Skin of body (tissue), 2 donors: ENCODE results near the gene PIWIL4. TPM values are rescaled to one million over a fixed set of nuclear protein-coding genes. Genes with fewer than 3 reads are reported as not detected.
"Not testable (repeated sequence)": the region's sequence is repeated elsewhere in the genome, so short reads cannot be mapped to it uniquely, and the experiment has no call there.

ENCODE experiments used
- DNase-seq: peaks from one replicate; lab custom pipeline; 2025; lab: John Stamatoyannopoulos, UW
- total RNA-seq: library from RNA; depleted of rRNA; stranded (reverse); fragments of >200 nt; gene quantifications from one replicate; pipeline ENCODE4 v1.2.3, GENCODE V29; 2014

The PIWIL4 gene
- total RNA-seq, 1 donor from 2014 or later = 6.2 TPM

DNA sequence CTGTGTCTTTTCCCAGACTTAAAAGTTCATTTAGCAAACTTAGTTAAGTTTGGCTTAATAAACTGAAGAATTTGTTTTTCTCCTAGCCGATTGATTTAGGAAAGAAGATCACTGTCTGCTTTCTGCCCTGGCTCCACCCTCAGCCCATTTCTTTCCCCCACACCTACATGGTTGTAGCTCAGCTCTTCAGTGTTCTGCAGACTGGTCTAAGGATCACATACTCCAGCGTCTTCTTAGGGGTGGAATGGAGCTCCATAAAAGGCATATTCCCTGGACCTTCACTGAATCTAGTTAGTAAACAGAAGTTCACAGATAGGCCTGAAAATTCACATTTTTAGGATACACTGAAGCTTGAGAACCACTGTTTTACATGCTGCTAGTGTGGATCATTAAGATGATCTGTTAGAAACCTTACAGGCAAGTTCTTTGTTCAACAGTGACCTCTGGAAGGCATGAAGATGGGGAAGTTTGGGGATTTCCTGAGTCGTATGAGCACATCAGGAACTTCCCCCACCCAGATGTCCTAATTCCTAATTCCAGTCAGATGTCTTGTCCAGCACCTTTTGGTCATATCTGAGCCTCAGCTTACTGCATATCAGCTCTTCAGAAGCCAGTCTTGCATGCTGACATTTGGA is 16.8 kb downstream of the PIWIL4 start:
- DNase-seq = no peak

DNA sequence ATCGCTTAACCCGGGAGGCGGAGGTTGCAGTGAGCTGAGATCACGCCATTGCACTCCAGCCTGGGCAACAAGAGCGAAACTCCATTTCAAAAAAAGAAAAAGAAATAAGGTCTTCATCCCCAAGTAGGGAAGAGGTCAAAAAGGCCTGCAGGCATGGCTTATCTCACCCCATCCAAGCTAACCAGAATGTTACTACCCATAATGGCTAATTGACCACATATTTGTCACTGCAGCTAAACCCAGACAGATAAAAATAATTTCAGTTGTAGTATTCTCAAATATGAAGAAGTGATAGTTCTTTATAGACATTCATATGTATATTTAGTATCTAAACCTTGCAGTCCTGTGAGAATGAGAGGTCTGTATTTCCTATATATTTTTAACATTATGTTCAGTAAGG is 17.8 kb downstream of the PIWIL4 start:
- DNase-seq = no peak

DNA sequence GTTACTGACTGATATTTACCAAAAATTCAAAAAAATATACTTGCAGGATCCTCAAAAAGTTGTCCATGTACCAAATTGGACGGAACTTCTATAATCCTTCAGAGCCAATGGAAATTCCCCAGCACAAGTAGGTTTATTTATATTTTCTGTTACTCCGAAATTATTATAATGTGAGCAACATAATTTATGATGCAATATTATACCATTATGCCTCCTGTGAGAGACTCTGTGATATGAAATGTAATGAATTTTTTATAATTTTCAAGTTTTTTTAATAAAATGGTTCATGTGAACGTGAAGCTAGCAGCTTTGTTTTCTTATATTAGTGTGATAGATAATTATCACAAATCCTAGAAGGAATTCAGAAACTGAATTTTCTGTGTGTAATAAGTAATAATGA is 18.2 kb downstream of the PIWIL4 start:
- no peak for DNase-seq

DNA sequence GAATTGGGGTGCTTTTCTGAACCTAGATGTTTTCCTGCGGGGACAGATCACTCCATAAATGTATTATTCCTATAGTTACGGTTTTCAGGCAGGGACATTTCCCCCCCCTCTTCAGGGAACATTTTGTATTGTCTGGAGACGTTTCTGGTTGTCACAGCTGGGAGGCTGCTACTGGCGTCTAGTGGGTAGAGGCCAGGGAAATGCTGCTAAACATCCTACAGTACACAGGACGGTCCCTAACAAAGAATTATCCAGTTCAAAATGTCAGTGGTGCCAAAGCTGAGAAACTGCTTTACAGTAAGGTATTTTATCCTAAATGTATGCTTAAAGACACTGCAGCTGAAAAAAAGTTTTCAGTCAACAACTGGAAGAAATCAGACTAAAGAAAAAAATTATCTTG is 19.4 kb downstream of the PIWIL4 start:
- DNase-seq = no peak

DNA sequence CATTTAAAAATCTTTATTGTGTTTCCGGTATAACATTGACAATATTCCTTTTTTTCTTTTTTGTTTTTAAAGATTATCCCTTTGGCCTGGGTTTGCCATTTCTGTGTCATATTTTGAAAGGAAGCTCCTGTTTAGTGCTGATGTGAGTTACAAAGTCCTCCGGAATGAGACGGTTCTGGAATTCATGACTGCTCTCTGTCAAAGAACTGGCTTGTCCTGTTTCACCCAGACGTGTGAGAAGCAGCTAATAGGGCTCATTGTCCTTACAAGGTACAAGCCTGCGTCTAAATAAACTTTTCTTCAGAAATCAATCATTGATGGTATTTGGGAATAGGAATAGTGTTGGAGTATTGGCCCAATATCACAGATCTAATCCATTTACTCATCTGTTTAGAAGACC is 19.8 kb downstream of the PIWIL4 start:
- DNase-seq = no peak

DNA sequence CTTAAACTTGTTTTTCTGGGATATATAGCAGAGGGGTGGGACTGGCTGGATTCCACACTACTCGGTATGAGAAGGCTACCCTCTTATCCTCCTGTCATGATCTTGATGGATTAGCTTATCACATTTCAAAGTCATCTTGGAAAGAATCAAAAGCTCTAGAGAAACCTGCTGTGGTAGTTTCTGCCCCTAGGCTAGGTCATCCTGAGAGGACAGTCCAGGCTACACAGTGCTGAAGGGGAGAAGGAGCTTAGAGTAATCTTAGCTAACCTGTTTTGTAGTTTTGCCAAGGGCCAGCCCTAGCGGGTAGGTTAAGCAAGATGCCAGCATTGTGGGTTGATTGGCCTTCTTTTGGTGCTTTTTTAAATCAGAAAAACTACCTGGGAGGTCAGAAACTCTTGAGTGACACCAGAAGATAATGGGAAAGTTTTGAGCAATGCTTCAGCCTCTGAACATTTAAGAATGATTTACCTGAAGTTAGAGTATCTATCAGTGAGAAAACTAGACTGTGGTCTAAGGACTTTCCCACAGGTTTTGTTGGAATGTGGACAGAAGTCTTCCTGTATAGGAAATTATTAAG is 21.3 kb downstream of the PIWIL4 start:
- DNase-seq = no peak

DNA sequence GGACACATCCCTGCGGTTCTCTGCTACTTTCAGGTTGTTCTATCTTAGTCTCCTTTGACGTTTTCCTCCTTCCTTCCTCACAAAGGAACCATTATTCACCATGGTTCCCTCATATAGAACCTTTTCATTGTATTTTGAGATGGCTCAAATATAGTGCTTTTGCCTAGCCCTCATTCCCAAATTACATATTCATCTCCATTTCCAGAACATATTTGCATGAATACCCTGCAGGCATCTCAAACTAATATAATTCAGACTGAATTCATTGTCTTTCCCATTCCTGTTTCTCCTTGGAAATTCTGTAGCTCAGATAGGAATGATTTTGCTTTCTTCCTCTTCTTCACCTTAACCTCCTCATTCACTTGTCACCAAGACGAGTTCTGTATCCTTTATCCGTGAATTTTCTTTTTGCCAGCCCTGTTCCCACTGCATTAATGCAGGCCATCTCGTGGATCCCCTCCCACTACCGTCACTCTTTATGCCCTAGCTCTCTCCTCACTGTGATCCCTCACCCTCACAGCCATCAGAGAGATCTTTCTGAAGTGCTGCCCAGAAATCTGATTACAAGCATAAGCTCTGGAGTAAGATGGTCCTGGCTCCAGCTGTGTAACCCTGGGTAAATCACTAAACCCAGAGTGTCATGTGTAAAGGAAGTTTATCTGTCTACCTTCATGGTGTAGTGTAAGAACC is 23.3 kb downstream of the PIWIL4 start:
- no peak for DNase-seq

DNA sequence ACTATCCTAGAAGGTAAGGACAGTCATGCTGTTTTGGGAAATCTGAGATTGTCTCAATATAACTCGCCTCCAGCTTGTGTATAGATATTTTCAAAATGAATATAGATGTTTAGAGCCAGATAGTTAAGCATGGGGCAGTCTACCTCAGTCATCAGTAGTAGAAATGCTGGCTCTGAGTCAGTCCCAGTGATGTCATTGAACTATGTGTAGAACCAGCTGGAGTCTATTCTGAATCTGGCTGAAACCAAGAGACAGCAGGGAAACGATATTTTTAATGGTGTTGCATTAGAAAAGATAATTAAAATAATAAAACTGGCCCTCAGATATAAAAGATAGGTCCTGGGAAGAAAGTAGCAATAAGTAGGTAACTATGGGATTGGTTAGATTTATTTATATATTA is 25.9 kb downstream of the PIWIL4 start:
- no peak for DNase-seq

DNA sequence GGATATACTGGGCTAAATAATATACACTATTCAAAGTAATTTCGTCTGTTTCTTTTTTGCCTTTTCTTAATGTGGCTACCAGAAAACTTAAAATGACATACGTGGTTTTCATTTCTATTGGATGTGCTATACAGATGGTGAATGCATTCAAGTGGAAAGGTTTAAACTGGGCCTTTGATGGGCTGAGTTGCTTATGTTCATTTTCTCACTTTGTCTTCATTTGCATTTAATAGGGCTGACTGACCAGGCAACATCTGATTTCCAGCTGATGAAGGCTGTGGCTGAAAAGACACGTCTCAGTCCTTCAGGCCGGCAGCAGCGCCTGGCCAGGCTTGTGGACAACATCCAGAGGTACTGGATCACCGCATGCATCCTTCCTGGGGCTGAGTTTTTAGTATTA is 27.9 kb downstream of the PIWIL4 start:
- DNase-seq = no peak

DNA sequence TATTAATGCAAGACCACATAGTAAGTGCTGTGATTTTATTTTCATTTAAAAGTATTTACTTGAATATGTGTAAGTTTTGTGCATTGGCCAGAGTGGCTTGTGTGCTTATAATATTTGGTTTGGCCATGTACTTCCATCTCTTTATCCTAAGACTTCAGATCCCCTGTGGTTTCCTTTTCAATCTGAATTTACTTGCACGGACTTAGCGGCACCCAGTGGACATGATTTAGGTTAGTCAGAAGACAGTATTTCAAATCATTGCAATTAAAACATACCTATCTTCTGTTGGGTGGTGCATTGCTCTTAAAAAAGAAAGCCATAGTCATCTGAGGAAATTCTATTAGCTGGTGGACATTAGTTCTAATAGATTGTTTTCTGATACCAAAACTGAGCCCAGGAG is 30.7 kb downstream of the PIWIL4 start:
- no peak for DNase-seq

DNA sequence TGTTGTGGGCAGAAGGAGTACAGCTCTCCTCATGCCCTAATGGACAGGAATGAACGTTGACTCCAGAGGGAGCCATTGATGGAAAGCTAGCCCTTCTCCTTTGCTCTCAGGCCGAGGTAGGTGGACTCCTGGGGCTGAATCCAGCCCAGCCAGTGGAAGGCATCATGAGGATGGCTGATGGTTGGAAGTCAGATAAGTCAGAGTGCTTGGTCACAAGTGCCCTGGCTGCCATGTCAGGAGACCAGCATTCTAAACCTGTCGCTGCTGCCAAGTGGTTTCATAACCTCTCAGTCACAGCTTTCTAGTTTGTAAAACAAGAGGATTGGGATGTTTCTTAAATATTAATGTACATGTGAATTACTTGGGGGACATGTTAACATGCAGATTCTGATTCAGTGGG is 32.3 kb downstream of the PIWIL4 start:
- DNase-seq = no peak

DNA sequence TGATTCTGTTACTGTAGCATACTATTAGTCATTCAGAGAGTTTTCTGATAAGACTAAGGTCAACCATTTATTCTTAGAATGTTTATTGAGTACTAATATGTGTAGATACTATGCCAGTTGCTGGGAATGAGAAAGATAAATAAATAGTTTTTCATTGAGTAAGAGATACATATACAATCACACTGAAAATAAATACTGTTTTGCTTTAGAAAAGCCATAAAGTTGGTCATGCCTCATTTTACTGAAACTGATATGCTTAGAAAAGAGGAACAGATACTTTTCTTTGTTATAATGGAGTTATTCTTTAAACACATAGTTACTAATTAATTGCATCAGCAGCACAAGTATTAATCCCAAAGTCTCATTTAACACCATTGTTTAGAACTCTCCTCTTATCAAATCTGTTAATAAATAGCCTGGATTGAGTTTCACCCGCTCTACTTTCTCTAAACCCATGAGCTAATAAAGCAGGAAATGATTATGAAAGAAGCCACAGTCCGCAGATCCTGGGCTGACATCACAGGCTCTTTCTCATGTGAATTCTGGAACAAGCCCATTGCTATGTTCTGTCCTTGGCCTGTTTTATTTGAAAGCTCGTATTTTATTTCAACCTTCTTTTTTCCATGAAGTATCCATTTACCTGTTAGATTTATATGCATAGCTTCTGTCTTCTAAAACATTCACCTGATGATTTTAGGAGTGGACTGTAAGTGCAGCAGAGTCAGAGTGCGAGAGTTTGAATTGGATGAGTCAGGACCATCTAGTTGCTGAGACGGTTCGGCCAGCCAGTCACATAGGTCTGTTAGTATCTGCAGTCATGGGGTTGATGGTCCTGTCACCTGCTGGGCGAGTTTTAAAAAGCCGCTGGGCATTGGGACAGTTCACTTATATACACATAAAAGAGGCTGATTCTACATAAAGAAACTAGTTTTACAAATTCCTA is 35.5 kb downstream of the PIWIL4 start:
- DNase-seq = peak; percentile 50

DNA sequence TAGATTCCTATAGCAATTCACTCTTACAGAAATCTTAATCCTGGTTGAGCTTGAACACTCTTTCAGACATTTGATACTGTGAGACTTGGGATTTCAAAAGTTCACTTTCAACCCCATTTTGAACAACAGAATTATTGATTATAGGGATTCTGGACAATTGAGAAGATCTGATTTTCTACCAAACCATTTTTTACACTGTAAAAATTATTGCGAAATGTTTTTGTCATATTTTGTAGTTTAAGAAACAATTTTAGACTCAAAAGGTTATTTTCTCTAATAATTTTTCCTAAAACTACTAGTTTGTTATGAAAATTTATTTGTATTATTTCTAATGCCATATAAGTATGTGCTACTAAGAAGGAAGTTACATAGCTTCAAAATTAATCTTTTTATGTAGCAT is 36.4 kb downstream of the PIWIL4 start:
- DNase-seq = no peak

DNA sequence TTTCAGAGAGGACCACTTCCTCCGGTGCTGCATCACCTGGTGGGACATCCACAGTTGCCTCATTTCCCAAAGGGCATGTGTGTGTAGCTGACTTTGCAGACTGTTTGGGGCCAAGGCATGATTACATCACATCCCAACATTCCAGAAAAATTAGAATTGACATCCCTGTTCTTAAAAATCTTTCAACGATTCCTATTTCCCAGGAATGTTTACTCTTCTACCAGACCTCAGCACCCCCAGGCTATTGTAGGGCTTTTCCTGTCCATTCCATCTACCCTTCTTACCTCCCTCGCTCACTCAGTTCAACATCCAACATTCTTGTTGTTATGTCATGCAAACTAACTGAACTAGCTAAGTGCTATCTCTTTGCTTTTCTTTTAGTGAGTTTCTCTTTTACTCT is 37.3 kb downstream of the PIWIL4 start:
- no peak for DNase-seq

DNA sequence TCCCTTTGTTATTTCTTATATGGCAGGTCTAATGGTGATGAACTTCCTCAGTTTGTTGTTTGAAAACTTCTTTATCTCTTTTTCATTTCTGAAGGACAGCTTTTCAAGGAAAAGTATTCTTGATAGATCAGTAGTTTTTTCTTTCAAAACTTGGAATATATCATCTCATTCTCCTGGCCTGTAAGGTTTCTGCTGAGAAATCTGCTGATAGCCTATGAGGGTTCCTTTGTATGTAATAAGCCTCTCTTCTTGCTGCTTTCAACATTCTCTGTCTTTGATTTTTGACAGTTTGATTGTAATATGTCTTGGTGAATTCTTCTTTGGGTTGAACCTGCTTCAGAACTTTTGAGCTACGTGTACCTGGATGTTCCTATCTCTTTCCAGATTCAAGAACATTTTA is 46.0 kb downstream of the PIWIL4 start:
- no peak for DNase-seq

DNA sequence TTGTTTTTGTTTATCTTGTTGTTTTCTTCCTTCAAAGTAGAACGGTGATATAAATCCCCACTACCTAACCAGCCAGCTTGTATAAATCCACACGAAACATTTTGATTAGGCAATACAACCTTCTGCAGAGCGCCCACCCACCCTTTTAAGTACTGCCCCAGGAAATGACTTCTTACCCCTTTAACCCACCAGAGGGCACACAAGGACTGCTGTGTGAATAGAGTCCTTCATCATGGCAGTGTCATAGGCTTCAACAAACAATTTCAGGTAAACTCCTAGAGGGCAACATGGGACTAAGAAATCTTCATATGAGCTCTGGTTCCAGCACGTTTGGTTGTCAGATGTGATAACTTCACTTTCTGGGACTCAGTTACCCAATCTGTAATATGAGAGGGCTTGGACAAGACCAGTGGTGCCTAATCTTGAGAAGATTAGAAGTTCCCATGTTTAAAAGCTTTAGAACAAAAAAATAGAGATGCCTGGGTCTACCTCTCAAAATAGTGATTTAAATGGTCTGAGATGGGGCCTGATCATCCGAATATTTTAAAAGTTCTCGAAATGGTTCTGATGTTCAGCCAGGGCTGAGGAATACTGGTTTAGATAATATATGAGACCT is 56.1 kb downstream of the PIWIL4 start:
- DNase-seq = peak; percentile 84

DNA sequence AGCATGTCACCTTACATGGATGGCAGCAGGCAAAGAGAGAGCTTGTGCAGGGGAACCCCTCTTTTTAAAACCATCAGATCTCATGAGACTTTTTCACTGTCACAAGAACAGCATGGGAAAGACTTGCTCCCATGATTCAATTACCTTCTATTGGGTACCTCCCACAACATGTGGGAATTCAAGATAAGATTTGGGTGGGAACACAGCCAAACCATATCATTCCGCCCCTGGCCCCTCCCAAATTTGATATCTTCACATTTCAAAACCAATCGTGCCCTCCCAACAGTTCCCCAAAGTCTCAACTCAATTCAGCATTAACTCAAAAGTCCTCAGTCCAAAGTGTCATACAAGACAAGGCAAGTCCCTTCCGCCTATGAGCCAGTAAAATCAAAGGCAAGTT is 58.3 kb downstream of the PIWIL4 start:
- not testable (repeated sequence) for DNase-seq

DNA sequence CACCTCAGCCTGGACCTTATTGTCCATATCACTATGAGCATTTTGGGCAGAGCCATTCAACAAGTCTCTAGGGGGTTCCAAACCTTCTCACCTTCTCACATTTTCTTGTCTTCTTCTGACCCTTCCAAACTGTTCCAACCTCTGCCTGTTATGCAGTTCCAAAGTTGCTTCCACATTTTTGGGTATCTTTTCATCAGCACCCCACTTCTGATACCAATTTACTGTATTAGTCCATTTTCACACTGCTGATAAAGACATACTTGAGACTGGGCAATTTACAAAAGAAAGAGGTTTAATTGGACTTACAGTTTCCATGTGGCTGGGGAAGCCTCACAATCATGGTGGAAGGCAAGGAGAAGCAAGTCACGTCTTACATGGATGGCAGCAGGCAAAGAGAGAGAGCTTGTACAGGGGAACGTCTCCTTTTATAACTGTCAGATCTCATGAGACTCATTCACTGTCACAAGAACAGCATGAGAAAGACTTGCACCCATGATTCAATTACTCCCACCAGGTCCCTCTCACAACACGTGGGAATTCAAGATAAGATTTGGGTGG is 59.9 kb downstream of the PIWIL4 start:
- not testable (repeated sequence) for DNase-seq

DNA sequence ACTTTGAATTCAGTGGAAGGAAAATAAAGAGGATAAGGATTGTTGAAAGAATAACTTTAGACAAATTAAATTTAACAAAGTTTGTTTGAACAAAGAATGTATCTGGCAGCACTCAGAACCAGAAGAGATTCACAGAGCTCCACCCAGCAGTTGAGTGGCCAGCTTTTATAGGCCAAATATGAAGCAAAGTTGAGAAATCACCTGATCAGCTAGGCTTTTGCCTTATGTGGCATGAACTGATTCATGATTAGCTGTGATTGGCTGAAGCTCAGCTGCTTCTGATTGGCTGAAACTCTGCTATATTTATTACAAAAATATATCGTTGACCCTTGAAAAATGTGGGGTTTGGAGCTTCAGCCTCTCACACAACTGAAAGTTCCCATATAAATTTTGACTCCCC is 62.6 kb downstream of the PIWIL4 start:
- no peak for DNase-seq

DNA sequence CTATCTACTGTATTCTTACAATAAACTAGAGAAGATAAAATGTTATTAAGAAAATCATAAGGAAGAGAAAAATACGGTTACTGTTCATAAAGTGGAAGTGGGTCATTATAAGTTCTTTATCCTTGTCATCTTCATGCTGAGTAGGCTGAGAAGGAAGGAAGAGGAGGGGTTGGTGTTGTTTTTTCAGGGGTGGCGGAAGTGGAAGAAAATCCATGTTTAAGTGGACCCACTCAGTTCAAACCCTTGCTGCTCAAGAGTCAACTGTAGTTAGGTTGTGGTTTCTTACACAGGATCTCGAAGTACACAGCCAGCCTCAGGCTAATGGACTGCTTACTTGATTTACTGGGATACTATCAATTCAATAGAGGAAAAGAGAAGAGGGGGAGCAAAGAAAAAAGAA is 63.1 kb downstream of the PIWIL4 start:
- DNase-seq = no peak

DNA sequence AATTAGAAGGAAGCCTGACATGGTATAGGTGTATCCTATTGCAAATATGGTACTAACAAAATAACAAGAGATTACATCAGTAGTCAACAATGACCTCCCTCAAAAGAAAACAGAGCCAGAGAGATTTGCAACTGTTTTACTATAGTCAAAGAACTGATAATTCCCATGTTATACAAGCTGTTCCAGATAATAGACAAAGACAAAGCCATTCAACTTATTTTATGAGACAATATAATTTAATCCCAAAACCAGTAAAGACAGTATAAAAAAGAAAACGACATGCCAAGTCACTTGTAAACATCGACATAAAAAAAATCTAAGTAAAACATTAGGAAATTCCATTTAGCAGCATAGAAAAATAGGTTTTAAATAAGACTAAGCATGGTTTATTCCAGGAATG is 65.2 kb downstream of the PIWIL4 start:
- DNase-seq = no peak
